ENCODE results near the gene TCIRG1.
A peak's percentile ranks its signal among the peaks of the same experiment; 100 is the strongest.

Gene TCIRG1

GRCh38 chr11:68067991-68068390 lies 29.2 kb downstream of the TCIRG1 start:
- no peaks in the 10 kb centered on the region for H3K27me3 Mint-ChIP-seq
- H3K36me3 Mint-ChIP-seq (ENCODE audit: insufficient read depth), result no peaks in the 10 kb centered on the region
- no peak overlapping the region for H3K27ac Mint-ChIP-seq
- H3K4me1 Mint-ChIP-seq (ENCODE audit: low read depth in 2 of 2), result no peaks in the 10 kb centered on the region
- H3K9me3 Mint-ChIP-seq, result no peaks in the 10 kb centered on the region
- ATAC-seq (replicated peaks), result no peak
- DNase-seq, result no peak
- no peak overlapping the region for H3K4me3 Mint-ChIP-seq

- no peak overlapping the region for H3K27ac Mint-ChIP-seq
- DNase-seq, result no peak
- no peaks in the 10 kb centered on the region for H3K36me3 Mint-ChIP-seq (ENCODE audit: insufficient read depth)
- ATAC-seq (replicated peaks), result no peak
- H3K9me3 Mint-ChIP-seq, result no peaks in the 10 kb centered on the region
- H3K4me1 Mint-ChIP-seq (ENCODE audit: low read depth in 2 of 2), result no peaks in the 10 kb centered on the region
- no peaks in the 10 kb centered on the region for H3K27me3 Mint-ChIP-seq
- no peak overlapping the region for H3K4me3 Mint-ChIP-seq
These were observed 32.6 kb downstream of the TCIRG1 start for GRCh38 chr11:68071281-68072048.

- Mint-ChIP-seq H3K36me3 (ENCODE audit: insufficient read depth) (peaks cover 5% of the 10 kb centered on the region), H3K4me3 (no peak overlapping the region), H3K27ac (peak overlapping the region in 1 of 2 donors; percentile 7), H3K27me3 (no peaks in the 10 kb centered on the region), H3K9me3 (no peaks in the 10 kb centered on the region), H3K4me1 (ENCODE audit: low read depth in 2 of 2) (peaks cover 0 to 1% of the 10 kb centered on the region in 2 donors)
- ATAC-seq (replicated peaks) (no peak), DNase-seq (no peak)
These were observed 35.9 kb downstream of the TCIRG1 start for GRCh38 chr11:68074584-68075352.

- H3K9me3 Mint-ChIP-seq, result no peaks in the 10 kb centered on the region
- peaks cover 0 to 1% of the 10 kb centered on the region in 2 donors for H3K4me1 Mint-ChIP-seq (ENCODE audit: low read depth in 2 of 2)
- ATAC-seq (replicated peaks) (no peak), DNase-seq (no peak)
- H3K27me3 Mint-ChIP-seq, result no peaks in the 10 kb centered on the region
- H3K27ac Mint-ChIP-seq, result peak overlapping the region in 1 of 2 donors; percentile 19
- H3K4me3 Mint-ChIP-seq, result no peak overlapping the region
- H3K36me3 Mint-ChIP-seq (ENCODE audit: insufficient read depth), result peaks cover 9% of the 10 kb centered on the region
These were observed 37.7 kb downstream of the TCIRG1 start for GRCh38 chr11:68076371-68077042.

- H3K9me3 Mint-ChIP-seq, result no peaks in the 10 kb centered on the region
- no peaks in the 10 kb centered on the region for H3K27me3 Mint-ChIP-seq
- H3K4me3 Mint-ChIP-seq, result no peak overlapping the region
- DNase-seq (no peak), ATAC-seq (replicated peaks) (no peak)
- no peak overlapping the region for H3K27ac Mint-ChIP-seq
- peaks cover 0 to 1% of the 10 kb centered on the region in 2 donors for H3K4me1 Mint-ChIP-seq (ENCODE audit: low read depth in 2 of 2)
- H3K36me3 Mint-ChIP-seq (ENCODE audit: insufficient read depth), result peaks cover 9% of the 10 kb centered on the region
These were observed 39.1 kb downstream of the TCIRG1 start for GRCh38 chr11:68077617-68078582.

- Mint-ChIP-seq H3K36me3 (ENCODE audit: insufficient read depth) (peaks cover 9% of the 10 kb centered on the region), H3K27ac (no peak overlapping the region), H3K4me1 (ENCODE audit: low read depth in 2 of 2) (peaks cover 0 to 1% of the 10 kb centered on the region in 2 donors), H3K27me3 (no peaks in the 10 kb centered on the region), H3K9me3 (no peaks in the 10 kb centered on the region), H3K4me3 (no peak overlapping the region)
- DNase-seq (no peak), ATAC-seq (replicated peaks) (no peak)
These were observed 42.0 kb downstream of the TCIRG1 start for GRCh38 chr11:68080860-68081259.

GRCh38 chr11:68081691-68082090 lies 42.9 kb downstream of the TCIRG1 start:
- Mint-ChIP-seq H3K4me3 (no peak overlapping the region), H3K9me3 (no peaks in the 10 kb centered on the region), H3K27ac (no peak overlapping the region), H3K27me3 (no peaks in the 10 kb centered on the region), H3K4me1 (ENCODE audit: low read depth in 2 of 2) (peaks cover 0 to 1% of the 10 kb centered on the region in 2 donors), H3K36me3 (ENCODE audit: insufficient read depth) (peaks cover 9% of the 10 kb centered on the region)
- DNase-seq, result no peak
- no peak for ATAC-seq (replicated peaks)

- DNase-seq, result no peak
- Mint-ChIP-seq H3K4me1 (ENCODE audit: low read depth in 2 of 2) (peaks cover 0 to under 1% of the 10 kb centered on the region in 2 donors), H3K27ac (no peak overlapping the region), H3K36me3 (ENCODE audit: insufficient read depth) (peaks cover 9% of the 10 kb centered on the region), H3K27me3 (no peaks in the 10 kb centered on the region), H3K9me3 (no peaks in the 10 kb centered on the region), H3K4me3 (no peak overlapping the region)
- ATAC-seq (replicated peaks), result no peak
These were observed 43.7 kb downstream of the TCIRG1 start for GRCh38 chr11:68082481-68082880.

GRCh38 chr11:68083517-68083916 lies 44.7 kb downstream of the TCIRG1 start:
- H3K36me3 Mint-ChIP-seq (ENCODE audit: insufficient read depth), result peaks cover 9% of the 10 kb centered on the region
- no peaks in the 10 kb centered on the region for H3K27me3 Mint-ChIP-seq
- no peak overlapping the region for H3K4me3 Mint-ChIP-seq
- DNase-seq (no peak), ATAC-seq (replicated peaks) (no peak)
- no peaks in the 10 kb centered on the region for H3K9me3 Mint-ChIP-seq
- H3K4me1 Mint-ChIP-seq (ENCODE audit: low read depth in 2 of 2), result no peaks in the 10 kb centered on the region
- no peak overlapping the region for H3K27ac Mint-ChIP-seq

GRCh38 chr11:68089679-68090078 lies 50.9 kb downstream of the TCIRG1 start:
- no peaks in the 10 kb centered on the region for H3K4me1 Mint-ChIP-seq (ENCODE audit: low read depth in 2 of 2)
- no peak for DNase-seq
- H3K27ac Mint-ChIP-seq, result no peak overlapping the region
- no peak overlapping the region for H3K4me3 Mint-ChIP-seq
- no peaks in the 10 kb centered on the region for H3K36me3 Mint-ChIP-seq (ENCODE audit: insufficient read depth)
- H3K27me3 Mint-ChIP-seq, result no peaks in the 10 kb centered on the region
- no peak for ATAC-seq (replicated peaks)
- H3K9me3 Mint-ChIP-seq, result no peaks in the 10 kb centered on the region

- H3K36me3 Mint-ChIP-seq (ENCODE audit: insufficient read depth), result no peaks in the 10 kb centered on the region
- H3K9me3 Mint-ChIP-seq, result no peaks in the 10 kb centered on the region
- DNase-seq (no peak), ATAC-seq (replicated peaks) (no peak)
- no peak overlapping the region for H3K4me3 Mint-ChIP-seq
- no peaks in the 10 kb centered on the region for H3K4me1 Mint-ChIP-seq (ENCODE audit: low read depth in 2 of 2)
- H3K27ac Mint-ChIP-seq, result no peak overlapping the region
- H3K27me3 Mint-ChIP-seq, result no peaks in the 10 kb centered on the region
These were observed 51.5 kb downstream of the TCIRG1 start for GRCh38 chr11:68090287-68090686.

- DNase-seq (no peak), ATAC-seq (replicated peaks) (no peak)
- H3K4me1 Mint-ChIP-seq (ENCODE audit: low read depth in 2 of 2), result no peaks in the 10 kb centered on the region
- no peak overlapping the region for H3K4me3 Mint-ChIP-seq
- no peak overlapping the region for H3K27ac Mint-ChIP-seq
- no peaks in the 10 kb centered on the region for H3K9me3 Mint-ChIP-seq
- no peaks in the 10 kb centered on the region for H3K27me3 Mint-ChIP-seq
- no peaks in the 10 kb centered on the region for H3K36me3 Mint-ChIP-seq (ENCODE audit: insufficient read depth)
These were observed 51.9 kb downstream of the TCIRG1 start for GRCh38 chr11:68090706-68091105.

- Mint-ChIP-seq H3K9me3 (no peaks in the 10 kb centered on the region), H3K27ac (no peak overlapping the region), H3K36me3 (ENCODE audit: insufficient read depth) (no peaks in the 10 kb centered on the region), H3K27me3 (no peaks in the 10 kb centered on the region), H3K4me3 (no peak overlapping the region), H3K4me1 (ENCODE audit: low read depth in 2 of 2) (no peaks in the 10 kb centered on the region)
- DNase-seq (no peak), ATAC-seq (replicated peaks) (no peak)
These were observed 53.6 kb downstream of the TCIRG1 start for GRCh38 chr11:68092411-68092810.

Measured in effector memory CD8-positive, alpha-beta T cell (primary cell).